ENCODE results near the gene SFSWAP.
"Not testable (repeated sequence)": the region's sequence is repeated elsewhere in the genome, so short reads cannot be mapped to it uniquely, and the experiment has no call there.

SFSWAP gene

GRCh38 chr12:131677699-131678098, 33.2 kb upstream of the SFSWAP start:
- Histone ChIP-seq H3K4me3 (no peak overlapping the region), H3K27ac (no peak overlapping the region)
- TF ChIP-seq CTCF (IDR thresholded peaks at IDR 0.05) = no peak
- DNase-seq (ENCODE audit: low spot score) = no peak

- not testable (repeated sequence) for H3K4me3 ChIP-seq, H3K27ac ChIP-seq
- peak; percentile 60 for DNase-seq (ENCODE audit: low spot score)
Measured at GRCh38 chr12:131678389-131679181, 32.3 kb upstream of the SFSWAP start.

GRCh38 chr12:131679186-131679585, 31.7 kb upstream of the SFSWAP start:
- H3K27ac ChIP-seq, H3K4me3 ChIP-seq: not testable (repeated sequence)
- DNase-seq (ENCODE audit: low spot score) = peak; percentile 24

- not testable (repeated sequence) for H3K27ac ChIP-seq; H3K4me3 ChIP-seq; DNase-seq (ENCODE audit: low spot score)
Measured at GRCh38 chr12:131679816-131680215, 31.1 kb upstream of the SFSWAP start.

- DNase-seq (ENCODE audit: low spot score); H3K4me3 ChIP-seq; H3K27ac ChIP-seq: not testable (repeated sequence)
Measured at GRCh38 chr12:131680392-131681256, 30.3 kb upstream of the SFSWAP start.

- H3K27ac ChIP-seq = no peak overlapping the region
- TF ChIP-seq CTCF (IDR thresholded peaks at IDR 0.05) = no peak
- no peak for DNase-seq (ENCODE audit: low spot score)
Measured at GRCh38 chr12:131681257-131681620, 29.7 kb upstream of the SFSWAP start.

GRCh38 chr12:131681746-131682509, 29.0 kb upstream of the SFSWAP start:
- not testable (repeated sequence) for DNase-seq (ENCODE audit: low spot score); H3K27ac ChIP-seq; H3K4me3 ChIP-seq

More at GRCh38 chr12:131681257-131681620, 29.7 kb upstream of the SFSWAP start:
- H3K4me3 ChIP-seq = no peak overlapping the region

GRCh38 chr12:131682510-131682895, 28.4 kb upstream of the SFSWAP start:
- DNase-seq (ENCODE audit: low spot score) = no peak
- Histone ChIP-seq H3K4me3 (no peak overlapping the region), H3K27ac (no peak overlapping the region)
- no peak for TF ChIP-seq CTCF (IDR thresholded peaks at IDR 0.05)

GRCh38 chr12:131683266-131684014, 27.4 kb upstream of the SFSWAP start:
- Histone ChIP-seq H3K27ac (no peak overlapping the region), H3K4me3 (no peak overlapping the region)
- no peak for DNase-seq (ENCODE audit: low spot score)
- TF ChIP-seq CTCF (IDR thresholded peaks at IDR 0.05) = no peak
